ENCODE measurements around the gene RNF141. TPM values are rescaled to one million over a fixed set of nuclear protein-coding genes. Genes with fewer than 3 reads are reported as not detected.

Gene RNF141
- total RNA-seq, 1 experiment from 2014 or later, result 11.5 TPM

GRCh38 chr11:10561043-10561818, 20.2 kb upstream of the RNF141 start:
- DNase-seq (ENCODE audit: low read depth), result no peak

GRCh38 chr11:10558288-10558687, 17.3 kb upstream of the RNF141 start:
- no peak for DNase-seq (ENCODE audit: low read depth)

GRCh38 chr11:10556590-10556989, 15.6 kb upstream of the RNF141 start:
- DNase-seq (ENCODE audit: low read depth), result no peak

GRCh38 chr11:10551845-10552352, 10.9 kb upstream of the RNF141 start:
- no peak for DNase-seq (ENCODE audit: low read depth)

- no peak for DNase-seq (ENCODE audit: low read depth)
Observed at GRCh38 chr11:10551290-10551592, 10.3 kb upstream of the RNF141 start.

- DNase-seq (ENCODE audit: low read depth), result no peak
Observed at GRCh38 chr11:10550503-10551289, 9.7 kb upstream of the RNF141 start.

GRCh38 chr11:10544491-10545465, 3.8 kb upstream of the RNF141 start:
- no peak for DNase-seq (ENCODE audit: low read depth)

- no peak for DNase-seq (ENCODE audit: low read depth)
Observed at GRCh38 chr11:10543782-10544181, 2.8 kb upstream of the RNF141 start.

- DNase-seq (ENCODE audit: low read depth), result no peak
Observed at GRCh38 chr11:10542776-10543175, 1.8 kb upstream of the RNF141 start.

GRCh38 chr11:10541561-10541930, 559 bp upstream of the RNF141 start:
- DNase-seq (ENCODE audit: low read depth), result no peak

- DNase-seq (ENCODE audit: low read depth), result peak; percentile 45
Observed at GRCh38 chr11:10540546-10540914, 457 bp downstream of the RNF141 start.

- DNase-seq (ENCODE audit: low read depth), result no peak
Observed at GRCh38 chr11:10539339-10539738, 1.6 kb downstream of the RNF141 start.

GRCh38 chr11:10538924-10539323, 2.1 kb downstream of the RNF141 start:
- no peak for DNase-seq (ENCODE audit: low read depth)

- DNase-seq (ENCODE audit: low read depth), result no peak
Observed at GRCh38 chr11:10537600-10537999, 3.4 kb downstream of the RNF141 start.

- no peak for DNase-seq (ENCODE audit: low read depth)
Observed at GRCh38 chr11:10534316-10534715, 6.7 kb downstream of the RNF141 start.

GRCh38 chr11:10533323-10533722, 7.7 kb downstream of the RNF141 start:
- DNase-seq (ENCODE audit: low read depth), result no peak

- DNase-seq (ENCODE audit: low read depth), result no peak
Observed at GRCh38 chr11:10532526-10532925, 8.5 kb downstream of the RNF141 start.

GRCh38 chr11:10529279-10529678, 11.7 kb downstream of the RNF141 start:
- DNase-seq (ENCODE audit: low read depth), result no peak

GRCh38 chr11:10528121-10528520, 12.9 kb downstream of the RNF141 start:
- DNase-seq (ENCODE audit: low read depth), result no peak

- DNase-seq (ENCODE audit: low read depth), result no peak
Observed at GRCh38 chr11:10526974-10527918, 13.7 kb downstream of the RNF141 start.

GRCh38 chr11:10524471-10524870, 16.5 kb downstream of the RNF141 start:
- DNase-seq (ENCODE audit: low read depth), result no peak
